Spinal cord (tissue), 10 donors: ENCODE measurements around the gene ZC3H8. TPM values are rescaled to one million over a fixed set of nuclear protein-coding genes. Genes with fewer than 3 reads are reported as not detected.
A peak's percentile ranks its signal among the peaks of the same experiment; 100 is the strongest.

Source experiments
- DNase-seq, 6 donors: peaks; one replicate each; pipeline versions ENCODE4 v3.0.0 to v3.0.0-alpha.2; 2013 to 2015; ENCODE audit warnings: low spot score in 6 of 6, low read depth in 4 of 6
- H3K27ac ChIP-seq: one replicate; pipeline ENCODE4 v1.5.1; 2013; ENCODE audit warnings: low read depth, low read length, control low read depth
- H3K27me3 ChIP-seq: one replicate; pipeline ENCODE4 v1.6.1; 2013; ENCODE audit warnings: low read length; ENCODE audit not compliant: control insufficient read depth, insufficient read depth
- H3K36me3 ChIP-seq: one replicate; pipeline ENCODE4 v1.6.1; 2013; ENCODE audit warnings: low read length; ENCODE audit not compliant: control insufficient read depth, insufficient read depth
- H3K4me1 ChIP-seq: one replicate; pipeline ENCODE4 v1.6.1; 2013; ENCODE audit warnings: low read length; ENCODE audit not compliant: control insufficient read depth, insufficient read depth
- H3K4me3 ChIP-seq: one replicate; pipeline ENCODE4 v1.5.1; 2013; ENCODE audit warnings: low read depth, low read length, control low read depth
- H3K9me3 ChIP-seq: one replicate; pipeline ENCODE4 v1.6.1; 2013; ENCODE audit warnings: low read length; ENCODE audit not compliant: control insufficient read depth, insufficient read depth
- WGBS: methylation state at CpG from one replicate; pipeline ENCODE4 v1.1.5; 2013; ENCODE audit warnings: missing lambda C conversion rate; ENCODE audit not compliant: insufficient coverage; 5-methylcytosine and 5-hydroxymethylcytosine counted together
- polyA plus RNA-seq, 2 donors: library from polyadenylated mRNA; unstranded; fragments of 120-200 nt; gene quantifications; one replicate each; pipeline ENCODE4 v1.2.1, GENCODE V29; 2013; ENCODE audit not compliant: insufficient read length in 2 of 2
- total RNA-seq, 2 donors: library from RNA; depleted of rRNA in 1 of 2; stranded (reverse); fragments of 120-200 nt in 1 of 2; fragments of >200 nt in 1 of 2; gene quantifications; one replicate each; pipeline versions ENCODE4 v1.2.3 to v1.2.4, GENCODE V29; 2013 to 2014
- donor health status: healthy.

The ZC3H8 gene
- total and polyA plus RNA-seq, 4 donors, result 14.3 to 22.7 (median 17.7) TPM

GRCh38 chr2:112201696-112202430 is 53.0 kb downstream of the ZC3H8 start:
- WGBS, result no CpG with 5 or more reads among the region's 3 CpGs

GRCh38 chr2:112199188-112199587 is 55.7 kb downstream of the ZC3H8 start:
- DNase-seq, result no peak
- no peaks in the 10 kb centered on the region for H3K36me3 ChIP-seq
- H3K4me1 ChIP-seq, result no peaks in the 10 kb centered on the region
- peaks cover under 1% of the 10 kb centered on the region for H3K9me3 ChIP-seq
- H3K4me3 ChIP-seq, result no peak overlapping the region
- 81% methylated on average over 3 of the region's 3 CpGs for WGBS
- no peaks in the 10 kb centered on the region for H3K27me3 ChIP-seq
- no peak overlapping the region for H3K27ac ChIP-seq

More at GRCh38 chr2:112201696-112202430, 53.0 kb downstream of the ZC3H8 start:
- peak in 1 of 6 donors; percentile 4 for DNase-seq
- Histone ChIP-seq H3K4me1 (no peaks in the 10 kb centered on the region), H3K36me3 (no peaks in the 10 kb centered on the region), H3K4me3 (no peak overlapping the region), H3K27ac (no peak overlapping the region), H3K9me3 (peaks cover 5% of the 10 kb centered on the region), H3K27me3 (no peaks in the 10 kb centered on the region)

- no peaks in the 10 kb centered on the region for H3K9me3 ChIP-seq
- H3K4me1 ChIP-seq, result no peaks in the 10 kb centered on the region
Measured at GRCh38 chr2:112198780-112199179, 56.1 kb downstream of the ZC3H8 start.

GRCh38 chr2:112197868-112198267 is 57.0 kb downstream of the ZC3H8 start:
- no peaks in the 10 kb centered on the region for H3K9me3 ChIP-seq
- H3K27me3 ChIP-seq, result no peaks in the 10 kb centered on the region
- no peak overlapping the region for H3K27ac ChIP-seq
- no peak overlapping the region for H3K4me3 ChIP-seq
- WGBS, result no CpG with 5 or more reads among the region's 1 CpG
- no peak for DNase-seq
- H3K36me3 ChIP-seq, result no peaks in the 10 kb centered on the region
- no peaks in the 10 kb centered on the region for H3K4me1 ChIP-seq

More at GRCh38 chr2:112198780-112199179, 56.1 kb downstream of the ZC3H8 start:
- Histone ChIP-seq H3K36me3 (no peaks in the 10 kb centered on the region), H3K27me3 (no peaks in the 10 kb centered on the region), H3K4me3 (no peak overlapping the region), H3K27ac (no peak overlapping the region)
- no peak for DNase-seq

- no peak for DNase-seq
- H3K27ac ChIP-seq, result no peak overlapping the region
- H3K27me3 ChIP-seq, result no peaks in the 10 kb centered on the region
- no peaks in the 10 kb centered on the region for H3K36me3 ChIP-seq
- no peaks in the 10 kb centered on the region for H3K4me1 ChIP-seq
- no peak overlapping the region for H3K4me3 ChIP-seq
- no peaks in the 10 kb centered on the region for H3K9me3 ChIP-seq
Measured at GRCh38 chr2:112195950-112196349, 58.9 kb downstream of the ZC3H8 start.

GRCh38 chr2:112195167-112195766 is 59.6 kb downstream of the ZC3H8 start:
- WGBS, result 82% methylated on average over 3 of the region's 8 CpGs

GRCh38 chr2:112194482-112194881 is 60.4 kb downstream of the ZC3H8 start:
- Histone ChIP-seq H3K27ac (no peak overlapping the region), H3K36me3 (no peaks in the 10 kb centered on the region), H3K4me1 (no peaks in the 10 kb centered on the region), H3K9me3 (no peaks in the 10 kb centered on the region), H3K4me3 (no peak overlapping the region), H3K27me3 (no peaks in the 10 kb centered on the region)
- 91% methylated on average over 3 of the region's 4 CpGs for WGBS
- DNase-seq, result no peak

More at GRCh38 chr2:112195167-112195766, 59.6 kb downstream of the ZC3H8 start:
- no peak for DNase-seq
- H3K27ac ChIP-seq, result no peak overlapping the region
- H3K9me3 ChIP-seq, result no peaks in the 10 kb centered on the region
- no peaks in the 10 kb centered on the region for H3K4me1 ChIP-seq
- H3K4me3 ChIP-seq, result no peak overlapping the region
- H3K36me3 ChIP-seq, result no peaks in the 10 kb centered on the region
- H3K27me3 ChIP-seq, result no peaks in the 10 kb centered on the region

- Histone ChIP-seq H3K4me1 (no peaks in the 10 kb centered on the region), H3K36me3 (no peaks in the 10 kb centered on the region), H3K27ac (no peak overlapping the region), H3K27me3 (no peaks in the 10 kb centered on the region), H3K4me3 (no peak overlapping the region), H3K9me3 (no peaks in the 10 kb centered on the region)
- no peak for DNase-seq
- WGBS, result 100% methylated on average over 1 of the region's 2 CpGs
Measured at GRCh38 chr2:112194028-112194427, 60.8 kb downstream of the ZC3H8 start.

GRCh38 chr2:112189001-112189556 is 65.8 kb downstream of the ZC3H8 start:
- DNase-seq, result no peak
- H3K9me3 ChIP-seq, result no peaks in the 10 kb centered on the region
- H3K27ac ChIP-seq, result no peak overlapping the region
- H3K4me1 ChIP-seq, result no peaks in the 10 kb centered on the region
- no peaks in the 10 kb centered on the region for H3K27me3 ChIP-seq
- WGBS, result 100% methylated on average over 1 of the region's 3 CpGs
- peaks cover 9% of the 10 kb centered on the region for H3K36me3 ChIP-seq
- no peak overlapping the region for H3K4me3 ChIP-seq
